ENCODE results near the gene NPIPA2. TPM values are rescaled to one million over a fixed set of nuclear protein-coding genes. Genes with fewer than 3 reads are reported as not detected.
"Not testable (repeated sequence)": the region's sequence is repeated elsewhere in the genome, so short reads cannot be mapped to it uniquely, and the experiment has no call there.

The NPIPA2 gene
- polyA plus RNA-seq, 2 donors = 1.9 to 6.1 TPM

DNA sequence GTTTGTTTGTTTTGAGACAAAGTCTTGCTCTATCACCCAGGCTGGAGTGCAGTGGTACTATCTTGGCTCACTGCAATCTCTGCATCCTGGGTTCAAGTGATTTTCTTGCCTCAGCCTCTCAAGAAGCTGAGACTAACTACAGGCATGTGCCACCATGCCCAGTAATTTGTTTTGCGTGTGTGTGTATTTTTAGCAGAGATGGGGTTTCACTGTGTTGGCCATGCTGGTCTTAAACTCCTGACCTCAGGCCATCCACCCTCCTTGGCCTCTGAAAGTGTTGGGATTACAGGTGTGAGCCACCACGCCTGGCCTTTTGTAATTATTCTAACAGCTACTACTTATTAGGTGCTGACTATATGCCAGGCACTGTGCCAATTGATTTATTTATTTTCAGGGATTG is 33.3 kb downstream of the NPIPA2 start:
- not testable (repeated sequence) for H3K27ac ChIP-seq (ENCODE audit: low read depth in 2 of 2, low read length in 1 of 2); H3K27me3 ChIP-seq (ENCODE audit: control insufficient read depth in 1 of 2, insufficient read depth in 2 of 2, low read length in 2 of 2); H3K36me3 ChIP-seq (ENCODE audit: control insufficient read depth in 2 of 2, insufficient read depth in 2 of 2, low read length in 1 of 2); H3K9me3 ChIP-seq (ENCODE audit: control insufficient read depth in 2 of 2, insufficient read depth in 1 of 2, low read depth in 1 of 2, low read length in 1 of 2); H3K4me1 ChIP-seq (ENCODE audit: control insufficient read depth in 2 of 2, insufficient read depth in 2 of 2, low read length in 1 of 2); H3K4me3 ChIP-seq (ENCODE audit: low read depth in 1 of 2, low read length in 2 of 2)
- WGBS, 2 donors = 47 to 100% methylated on average over 1 of the region's 2 CpGs

- H3K4me1 ChIP-seq (ENCODE audit: control insufficient read depth in 2 of 2, insufficient read depth in 2 of 2, low read length in 1 of 2); H3K36me3 ChIP-seq (ENCODE audit: control insufficient read depth in 2 of 2, insufficient read depth in 2 of 2, low read length in 1 of 2); H3K27me3 ChIP-seq (ENCODE audit: control insufficient read depth in 1 of 2, insufficient read depth in 2 of 2, low read length in 2 of 2); H3K27ac ChIP-seq (ENCODE audit: low read depth in 2 of 2, low read length in 1 of 2); H3K9me3 ChIP-seq (ENCODE audit: control insufficient read depth in 2 of 2, insufficient read depth in 1 of 2, low read depth in 1 of 2, low read length in 1 of 2); H3K4me3 ChIP-seq (ENCODE audit: low read depth in 1 of 2, low read length in 2 of 2): not testable (repeated sequence)
- no CpG with 5 or more reads among the region's 6 CpGs for WGBS, 2 donors
These were observed 34.4 kb downstream of the NPIPA2 start for GRCh38 chr16:14776763-14777162.

GRCh38 chr16:14779368-14779877 is 37.1 kb downstream of the NPIPA2 start:
- 65 to 74% methylated on average over 8 to 10 of the region's 11 CpGs for WGBS, 2 donors
- H3K27ac ChIP-seq (ENCODE audit: low read depth in 2 of 2, low read length in 1 of 2); H3K4me3 ChIP-seq (ENCODE audit: low read depth in 1 of 2, low read length in 2 of 2); H3K27me3 ChIP-seq (ENCODE audit: control insufficient read depth in 1 of 2, insufficient read depth in 2 of 2, low read length in 2 of 2); H3K36me3 ChIP-seq (ENCODE audit: control insufficient read depth in 2 of 2, insufficient read depth in 2 of 2, low read length in 1 of 2); H3K9me3 ChIP-seq (ENCODE audit: control insufficient read depth in 2 of 2, insufficient read depth in 1 of 2, low read depth in 1 of 2, low read length in 1 of 2); H3K4me1 ChIP-seq (ENCODE audit: control insufficient read depth in 2 of 2, insufficient read depth in 2 of 2, low read length in 1 of 2): not testable (repeated sequence)

- H3K4me1 ChIP-seq (ENCODE audit: control insufficient read depth in 2 of 2, insufficient read depth in 2 of 2, low read length in 1 of 2); H3K4me3 ChIP-seq (ENCODE audit: low read depth in 1 of 2, low read length in 2 of 2); H3K27me3 ChIP-seq (ENCODE audit: control insufficient read depth in 1 of 2, insufficient read depth in 2 of 2, low read length in 2 of 2); H3K27ac ChIP-seq (ENCODE audit: low read depth in 2 of 2, low read length in 1 of 2); H3K9me3 ChIP-seq (ENCODE audit: control insufficient read depth in 2 of 2, insufficient read depth in 1 of 2, low read depth in 1 of 2, low read length in 1 of 2); H3K36me3 ChIP-seq (ENCODE audit: control insufficient read depth in 2 of 2, insufficient read depth in 2 of 2, low read length in 1 of 2): not testable (repeated sequence)
- WGBS, 2 donors = no CpG with 5 or more reads among the region's 1 CpG
These were observed 43.8 kb downstream of the NPIPA2 start for GRCh38 chr16:14786180-14786579.

GRCh38 chr16:14789577-14789976 is 47.2 kb downstream of the NPIPA2 start:
- no CpG with 5 or more reads among the region's 5 CpGs for WGBS, 2 donors
- H3K36me3 ChIP-seq (ENCODE audit: control insufficient read depth in 2 of 2, insufficient read depth in 2 of 2, low read length in 1 of 2); H3K4me1 ChIP-seq (ENCODE audit: control insufficient read depth in 2 of 2, insufficient read depth in 2 of 2, low read length in 1 of 2); H3K4me3 ChIP-seq (ENCODE audit: low read depth in 1 of 2, low read length in 2 of 2); H3K27ac ChIP-seq (ENCODE audit: low read depth in 2 of 2, low read length in 1 of 2); H3K9me3 ChIP-seq (ENCODE audit: control insufficient read depth in 2 of 2, insufficient read depth in 1 of 2, low read depth in 1 of 2, low read length in 1 of 2); H3K27me3 ChIP-seq (ENCODE audit: control insufficient read depth in 1 of 2, insufficient read depth in 2 of 2, low read length in 2 of 2): not testable (repeated sequence)

GRCh38 chr16:14790320-14790956 is 48.1 kb downstream of the NPIPA2 start:
- H3K27me3 ChIP-seq (ENCODE audit: control insufficient read depth in 1 of 2, insufficient read depth in 2 of 2, low read length in 2 of 2); H3K4me1 ChIP-seq (ENCODE audit: control insufficient read depth in 2 of 2, insufficient read depth in 2 of 2, low read length in 1 of 2); H3K9me3 ChIP-seq (ENCODE audit: control insufficient read depth in 2 of 2, insufficient read depth in 1 of 2, low read depth in 1 of 2, low read length in 1 of 2); H3K36me3 ChIP-seq (ENCODE audit: control insufficient read depth in 2 of 2, insufficient read depth in 2 of 2, low read length in 1 of 2); H3K4me3 ChIP-seq (ENCODE audit: low read depth in 1 of 2, low read length in 2 of 2); H3K27ac ChIP-seq (ENCODE audit: low read depth in 2 of 2, low read length in 1 of 2): not testable (repeated sequence)
- no CpG with 5 or more reads among the region's 7 CpGs for WGBS, 2 donors

- not testable (repeated sequence) for H3K9me3 ChIP-seq (ENCODE audit: control insufficient read depth in 2 of 2, insufficient read depth in 1 of 2, low read depth in 1 of 2, low read length in 1 of 2); H3K27me3 ChIP-seq (ENCODE audit: control insufficient read depth in 1 of 2, insufficient read depth in 2 of 2, low read length in 2 of 2); H3K4me1 ChIP-seq (ENCODE audit: control insufficient read depth in 2 of 2, insufficient read depth in 2 of 2, low read length in 1 of 2); H3K27ac ChIP-seq (ENCODE audit: low read depth in 2 of 2, low read length in 1 of 2); H3K36me3 ChIP-seq (ENCODE audit: control insufficient read depth in 2 of 2, insufficient read depth in 2 of 2, low read length in 1 of 2); H3K4me3 ChIP-seq (ENCODE audit: low read depth in 1 of 2, low read length in 2 of 2)
- no CpG with 5 or more reads among the region's 2 CpGs for whole genome bisulfite sequencing, 2 donors
These were observed 50.6 kb downstream of the NPIPA2 start for GRCh38 chr16:14792914-14793313.

GRCh38 chr16:14797558-14797957 is 55.2 kb downstream of the NPIPA2 start:
- H3K4me1 ChIP-seq (ENCODE audit: control insufficient read depth in 2 of 2, insufficient read depth in 2 of 2, low read length in 1 of 2); H3K9me3 ChIP-seq (ENCODE audit: control insufficient read depth in 2 of 2, insufficient read depth in 1 of 2, low read depth in 1 of 2, low read length in 1 of 2); H3K27ac ChIP-seq (ENCODE audit: low read depth in 2 of 2, low read length in 1 of 2); H3K27me3 ChIP-seq (ENCODE audit: control insufficient read depth in 1 of 2, insufficient read depth in 2 of 2, low read length in 2 of 2); H3K4me3 ChIP-seq (ENCODE audit: low read depth in 1 of 2, low read length in 2 of 2); H3K36me3 ChIP-seq (ENCODE audit: control insufficient read depth in 2 of 2, insufficient read depth in 2 of 2, low read length in 1 of 2): not testable (repeated sequence)
- WGBS, 2 donors = no CpG with 5 or more reads among the region's 2 CpGs

DNA sequence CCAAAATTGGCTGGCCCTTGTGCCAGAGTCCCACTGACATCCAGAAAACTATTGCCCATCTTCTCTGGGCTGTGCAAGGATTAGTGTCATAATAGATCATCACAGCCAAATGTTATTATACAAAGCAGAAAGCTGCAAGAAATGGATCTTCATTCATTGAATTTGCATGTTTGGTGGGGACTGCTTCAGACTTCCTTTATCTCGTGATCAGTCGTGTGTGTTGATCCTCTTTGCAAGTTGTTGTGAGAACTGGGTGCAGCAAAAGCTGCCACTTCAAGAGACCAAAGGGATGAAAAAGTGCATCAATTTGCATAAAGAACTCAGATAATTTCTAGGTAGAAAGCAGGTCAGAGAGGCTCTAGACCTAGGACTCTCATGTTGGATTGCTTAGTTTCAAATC is 61.2 kb downstream of the NPIPA2 start:
- not testable (repeated sequence) for H3K4me3 ChIP-seq (ENCODE audit: low read depth in 1 of 2, low read length in 2 of 2); H3K4me1 ChIP-seq (ENCODE audit: control insufficient read depth in 2 of 2, insufficient read depth in 2 of 2, low read length in 1 of 2); H3K27me3 ChIP-seq (ENCODE audit: control insufficient read depth in 1 of 2, insufficient read depth in 2 of 2, low read length in 2 of 2); H3K36me3 ChIP-seq (ENCODE audit: control insufficient read depth in 2 of 2, insufficient read depth in 2 of 2, low read length in 1 of 2); H3K27ac ChIP-seq (ENCODE audit: low read depth in 2 of 2, low read length in 1 of 2); H3K9me3 ChIP-seq (ENCODE audit: control insufficient read depth in 2 of 2, insufficient read depth in 1 of 2, low read depth in 1 of 2, low read length in 1 of 2)
- WGBS, 2 donors = no CpG with 5 or more reads among the region's 2 CpGs

DNA sequence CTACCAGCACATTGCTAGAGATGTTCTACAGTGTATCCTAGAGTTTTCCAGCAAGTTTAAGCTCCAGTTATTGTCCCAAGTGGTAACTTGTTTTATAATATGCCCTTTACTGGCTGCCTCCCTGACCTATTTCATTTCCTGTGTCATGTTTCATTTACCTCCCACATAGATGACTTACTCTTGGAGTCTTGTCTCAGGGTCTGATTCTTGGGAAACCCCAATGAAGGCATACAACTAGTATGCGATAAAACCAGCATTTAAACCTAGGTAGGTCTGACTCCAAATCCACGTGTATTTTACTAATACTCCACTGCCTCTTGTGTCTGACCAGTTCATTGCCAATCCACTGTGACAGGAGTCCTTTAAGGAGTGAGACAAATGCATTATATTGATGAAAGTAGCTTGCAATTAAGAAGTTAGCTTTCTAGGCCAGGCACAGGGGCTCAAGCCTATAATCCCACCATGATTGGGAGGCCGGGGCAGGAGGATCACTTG is 64.9 kb downstream of the NPIPA2 start:
- not testable (repeated sequence) for H3K4me3 ChIP-seq (ENCODE audit: low read depth in 1 of 2, low read length in 2 of 2); H3K27ac ChIP-seq (ENCODE audit: low read depth in 2 of 2, low read length in 1 of 2); H3K36me3 ChIP-seq (ENCODE audit: control insufficient read depth in 2 of 2, insufficient read depth in 2 of 2, low read length in 1 of 2); H3K4me1 ChIP-seq (ENCODE audit: control insufficient read depth in 2 of 2, insufficient read depth in 2 of 2, low read length in 1 of 2); H3K9me3 ChIP-seq (ENCODE audit: control insufficient read depth in 2 of 2, insufficient read depth in 1 of 2, low read depth in 1 of 2, low read length in 1 of 2); H3K27me3 ChIP-seq (ENCODE audit: control insufficient read depth in 1 of 2, insufficient read depth in 2 of 2, low read length in 2 of 2)
- 79 to 83% methylated on average over 3 of the region's 3 CpGs for WGBS, 2 donors
